H9 (cell line): ENCODE measurements around the gene APOL4. TPM values are rescaled to one million over a fixed set of nuclear protein-coding genes. Genes with fewer than 3 reads are reported as not detected.

Experiments used
- DNase-seq: peaks from one replicate; pipeline ENCODE4 v3.0.0-alpha.2; 2017
- H2AFZ ChIP-seq: one replicate; pipeline ENCODE4 v1.6.1; 2013; ENCODE audit warnings: mild to moderate bottlenecking, low read length, control low read depth, moderate library complexity
- H2AK5ac ChIP-seq: 2 replicates; pipeline ENCODE4 v1.6.1; 2013; ENCODE audit warnings: low read length, control low read depth, mixed read lengths; ENCODE audit not compliant: insufficient read length
- H2BK120ac ChIP-seq: one replicate; pipeline ENCODE4 v1.6.1; 2013; ENCODE audit warnings: low read depth, mild to moderate bottlenecking, low read length, control low read depth, inconsistent platforms; ENCODE audit not compliant: poor library complexity, severe bottlenecking
- H2BK12ac ChIP-seq: 2 replicates; pipeline ENCODE4 v1.6.1; 2013; ENCODE audit warnings: low read length, control low read depth, mixed read lengths, low read depth; ENCODE audit not compliant: insufficient read length
- H2BK15ac ChIP-seq: 2 replicates; pipeline ENCODE4 v1.6.1; 2013; ENCODE audit warnings: low read depth, low read length, control low read depth
- H2BK20ac ChIP-seq: one replicate; pipeline ENCODE4 v1.6.1; 2013; ENCODE audit warnings: low read depth, mild to moderate bottlenecking, low read length, control low read depth, inconsistent platforms; ENCODE audit not compliant: poor library complexity, severe bottlenecking
- H2BK5ac ChIP-seq: 2 replicates; pipeline ENCODE4 v1.6.1; 2013; ENCODE audit warnings: low read length, control low read depth, mixed read lengths; ENCODE audit not compliant: insufficient read length
- H3K14ac ChIP-seq: 2 replicates; pipeline ENCODE4 v1.6.1; 2013; ENCODE audit warnings: low read length, control low read depth; ENCODE audit not compliant: insufficient read depth
- H3K18ac ChIP-seq: 2 replicates; pipeline ENCODE4 v1.6.1; 2013; ENCODE audit warnings: low read depth, mild to moderate bottlenecking, mixed read lengths, low read length, control low read depth; ENCODE audit not compliant: insufficient read length
- H3K23ac ChIP-seq: 2 replicates; pipeline ENCODE4 v1.6.1; 2013; ENCODE audit warnings: low read length, control low read depth, mixed read lengths, low read depth; ENCODE audit not compliant: insufficient read length
- H3K23me2 ChIP-seq: 2 replicates; pipeline ENCODE4 v1.6.1; 2013; ENCODE audit warnings: low read depth, mild to moderate bottlenecking, mixed read lengths, low read length, control low read depth; ENCODE audit not compliant: insufficient read length, poor library complexity, severe bottlenecking
- H3K27ac ChIP-seq: 2 replicates; pipeline ENCODE4 v1.5.1; 2013; ENCODE audit warnings: low read length, control low read depth, mixed read lengths, low read depth; ENCODE audit not compliant: insufficient read length
- H3K27me3 ChIP-seq: 2 replicates; pipeline ENCODE4 v1.6.1; 2013; ENCODE audit warnings: low read length, control low read depth, inconsistent platforms; ENCODE audit not compliant: insufficient read depth
- H3K4ac ChIP-seq: 2 replicates; pipeline ENCODE4 v1.6.1; 2013; ENCODE audit warnings: low read depth, mild to moderate bottlenecking, control low read depth, inconsistent platforms, low read length, moderate library complexity
- H3K4me1 ChIP-seq: 2 replicates; pipeline ENCODE4 v1.6.1; 2013; ENCODE audit warnings: low read length, control low read depth, inconsistent platforms; ENCODE audit not compliant: insufficient read depth
- H3K4me2 ChIP-seq: 2 replicates; pipeline ENCODE4 v1.6.1; 2013; ENCODE audit warnings: low read length, control low read depth, mixed read lengths; ENCODE audit not compliant: insufficient read length, insufficient read depth
- H3K56ac ChIP-seq: 2 replicates; pipeline ENCODE4 v1.6.1; 2013; ENCODE audit warnings: low read depth, mild to moderate bottlenecking, mixed read lengths, low read length, control low read depth; ENCODE audit not compliant: insufficient read length
- H3K79me1 ChIP-seq: 2 replicates; pipeline ENCODE4 v1.6.1; 2013; ENCODE audit warnings: low read depth, mild to moderate bottlenecking, moderate library complexity, low read length, control low read depth, inconsistent platforms; ENCODE audit not compliant: insufficient read depth, poor library complexity, severe bottlenecking
- H3K79me2 ChIP-seq: 2 replicates; pipeline ENCODE4 v1.6.1; 2013; ENCODE audit warnings: low read length, control low read depth, inconsistent platforms; ENCODE audit not compliant: insufficient read depth
- H3K9ac ChIP-seq: 2 replicates; pipeline ENCODE4 v1.6.1; 2013; ENCODE audit warnings: low read length, control low read depth, mixed read lengths; ENCODE audit not compliant: insufficient read length; ENCODE audit errors: extremely low read depth
- H3K9me3 ChIP-seq: one replicate; pipeline ENCODE4 v1.6.1; 2013; ENCODE audit warnings: low read depth, low read length, inconsistent platforms; ENCODE audit not compliant: control insufficient read depth
- H3T11ph ChIP-seq: one replicate; pipeline ENCODE4 v1.6.1; 2013; ENCODE audit warnings: mild to moderate bottlenecking, low read length, control low read depth, inconsistent platforms
- H4K20me1 ChIP-seq: one replicate; pipeline ENCODE4 v1.6.1; 2013; ENCODE audit not compliant: control insufficient read depth, insufficient read length, insufficient read depth
- H4K5ac ChIP-seq: 2 replicates; pipeline ENCODE4 v1.6.1; 2013; ENCODE audit warnings: low read depth, mild to moderate bottlenecking, mixed read lengths, low read length, control low read depth; ENCODE audit not compliant: insufficient read length
- H4K8ac ChIP-seq: replicated peaks from 2 replicates; pipeline ENCODE4 v1.6.1; 2013; ENCODE audit warnings: low read length, control low read depth, mixed read lengths, low read depth; ENCODE audit not compliant: insufficient read length
- H4K91ac ChIP-seq: 2 replicates; pipeline ENCODE4 v1.6.1; 2013; ENCODE audit warnings: low read depth, mild to moderate bottlenecking, moderate library complexity, mixed read lengths, low read length, control low read depth; ENCODE audit not compliant: insufficient read length
- H3K27ac Mint-ChIP-seq, 3 experiments: 2 replicates in 2 of 3; 3 replicates in 1 of 3; pipeline ENCODE4 v1.8.0; 2020 to 2021; ENCODE audit warnings: mixed read lengths in 3 of 3, mild to moderate bottlenecking in 1 of 3, moderate library complexity in 1 of 3
- H3K27me3 Mint-ChIP-seq: 2 replicates; pipeline ENCODE4 v1.8.0; 2021; ENCODE audit warnings: low read depth, mild to moderate bottlenecking, moderate library complexity, mixed read lengths
- H3K36me3 Mint-ChIP-seq, 3 experiments: 2 replicates in 2 of 3; 3 replicates in 1 of 3; pipeline ENCODE4 v1.8.0; 2020 to 2021; ENCODE audit warnings: low read depth in 3 of 3, mixed read lengths in 3 of 3; ENCODE audit not compliant: insufficient read depth in 1 of 3
- H3K4me1 Mint-ChIP-seq, 2 experiments: 2 replicates each; pipeline ENCODE4 v1.8.0; 2020; ENCODE audit warnings: mixed read lengths in 2 of 2
- H3K4me3 Mint-ChIP-seq, 2 experiments: 2 replicates in 1 of 2; 3 replicates in 1 of 2; pipeline ENCODE4 v1.8.0; 2020 to 2021; ENCODE audit warnings: mild to moderate bottlenecking in 2 of 2, mixed read lengths in 2 of 2, moderate library complexity in 1 of 2
- H3K9me3 Mint-ChIP-seq, 2 experiments: 2 replicates in 1 of 2; 3 replicates in 1 of 2; pipeline ENCODE4 v1.8.0; 2020; ENCODE audit warnings: mild to moderate bottlenecking in 2 of 2, mixed read lengths in 2 of 2, moderate library complexity in 1 of 2
- CTCF ChIP-seq: fragments of 200-600 bp; sonication (generic); conservative IDR thresholded peaks from 3 replicates; pipeline ENCODE4 v1.8.0; 2021; ENCODE audit warnings: antibody characterized with exemption, mild to moderate bottlenecking
- WGBS: extraction: QIAGEN DNeasy Blood & Tissue Kit; methylation state at CpG from one replicate; pipeline ENCODE4 v1.1.7; 2013; ENCODE audit warnings: missing lambda C conversion rate, low lambda C conversion rate, mixed read lengths; ENCODE audit not compliant: insufficient read length; ENCODE audit errors: extremely low coverage; 5-methylcytosine and 5-hydroxymethylcytosine counted together
- total RNA-seq: library from RNA; stranded (reverse); gene quantifications from 2 replicates; pipeline ENCODE4 v1.2.1, GENCODE V29; 2021

APOL4 gene
- total RNA-seq, 1 experiment from 2014 or later: not detected

- Histone ChIP-seq H2BK12ac (no peak overlapping the region), H3K18ac (peak overlapping the region; percentile 15), H2AFZ (peak overlapping the region; percentile 43), H3K27ac (no peak overlapping the region), H2AK5ac (no peak overlapping the region), H3K4me1 (peaks cover 2% of the 10 kb centered on the region; the same call in 1 of the 2 replicates), H3K4me2 (peak overlapping the region; percentile 17), H3K9me3 (no peaks in the 10 kb centered on the region), H3K14ac (peak overlapping the region; percentile 32; the same call in 1 of the 2 replicates), H4K20me1 (no peaks in the 10 kb centered on the region), H3K9ac (no peak overlapping the region), H4K91ac (no peak overlapping the region), H3T11ph (no peak overlapping the region), H2BK20ac (no peak overlapping the region), H2BK15ac (no peak overlapping the region), H3K56ac (no peak overlapping the region), H3K23ac (no peak overlapping the region), H4K5ac (no peak overlapping the region), H2BK5ac (no peak overlapping the region), H2BK120ac (no peak overlapping the region), H3K79me2 (no peaks in the 10 kb centered on the region), H4K8ac (no peak overlapping the region), H3K23me2 (no peaks in the 10 kb centered on the region), H3K27me3 (no peaks in the 10 kb centered on the region), H3K4ac (no peak overlapping the region), H3K79me1 (no peaks in the 10 kb centered on the region)
- DNase-seq: peak; percentile 56
- peaks cover 3% of the 10 kb centered on the region in 2 experiments; a peak in 3 of 5 replicates for H3K9me3 Mint-ChIP-seq
- peaks cover 20 to 29% of the 10 kb centered on the region in 2 experiments for H3K4me1 Mint-ChIP-seq
- peaks cover 7% of the 10 kb centered on the region for H3K27me3 Mint-ChIP-seq
- H3K36me3 Mint-ChIP-seq: peaks cover 0 to 7% (median 3%) of the 10 kb centered on the region in 3 experiments; a peak in 3 of 7 replicates
- TF ChIP-seq CTCF: no peak
- WGBS: no CpG with 5 or more reads among the region's 15 CpGs
- peak overlapping the region; percentile 22 to 79 (median 69) for H3K27ac Mint-ChIP-seq
- H3K4me3 Mint-ChIP-seq: no peak overlapping the region; a peak in 1 of 5 replicates
These were observed 44.8 kb downstream of the APOL4 start for GRCh38 chr22:36156515-36157419.
